GM19467 (cell line): ENCODE measurements around the gene LTB4R2.

Experiments used
- ATAC-seq: cut with Tn5 transposase; IDR thresholded peaks from one replicate; pipeline ENCODE4 v1.9.1; 2021; ENCODE audit warnings: mild to moderate bottlenecking, moderate library complexity; ENCODE audit not compliant: unreplicated experiment

Gene LTB4R2, protein sequence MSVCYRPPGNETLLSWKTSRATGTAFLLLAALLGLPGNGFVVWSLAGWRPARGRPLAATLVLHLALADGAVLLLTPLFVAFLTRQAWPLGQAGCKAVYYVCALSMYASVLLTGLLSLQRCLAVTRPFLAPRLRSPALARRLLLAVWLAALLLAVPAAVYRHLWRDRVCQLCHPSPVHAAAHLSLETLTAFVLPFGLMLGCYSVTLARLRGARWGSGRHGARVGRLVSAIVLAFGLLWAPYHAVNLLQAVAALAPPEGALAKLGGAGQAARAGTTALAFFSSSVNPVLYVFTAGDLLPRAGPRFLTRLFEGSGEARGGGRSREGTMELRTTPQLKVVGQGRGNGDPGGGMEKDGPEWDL

DNA sequence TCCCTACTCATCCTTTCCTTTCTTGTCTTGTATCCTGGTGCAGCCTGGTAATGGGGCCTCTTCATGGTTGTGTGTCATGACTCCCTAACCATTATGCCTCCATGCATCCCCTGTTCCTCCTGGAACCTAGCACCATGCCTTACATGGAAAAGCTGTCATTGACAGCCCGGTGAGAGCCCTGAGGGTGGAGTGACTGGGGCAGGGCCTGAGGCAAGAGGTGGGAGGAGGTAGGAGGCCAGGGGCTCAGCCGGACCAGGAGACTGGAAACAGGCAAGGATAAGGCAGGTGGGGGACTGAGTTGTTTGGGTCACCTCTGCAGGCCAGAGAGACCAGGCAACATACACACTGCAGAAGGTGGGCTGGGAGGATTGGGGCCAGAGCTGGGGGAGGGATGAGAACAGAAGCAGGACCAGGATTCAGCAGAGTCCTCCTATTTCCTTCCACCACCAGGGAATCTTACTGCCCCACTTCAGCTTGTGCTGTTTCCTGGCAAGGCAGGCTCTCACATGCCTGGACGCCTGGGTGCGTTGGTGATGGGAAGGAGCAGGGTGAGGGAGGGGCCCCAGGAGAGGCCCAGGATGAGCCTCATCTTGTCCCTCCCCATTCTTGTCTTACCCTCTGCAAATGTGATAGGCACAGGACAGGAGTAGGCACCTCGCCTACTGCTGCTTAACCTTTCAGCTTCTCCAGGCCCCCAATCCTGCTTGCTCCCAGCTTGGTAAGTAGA lies at the start of gene LTB4R2:
LTB4R2 (plus strand) TSS at position 603 of the 727 bp plus-strand sequence. CDS start 525 bp downstream, outside the sequence.
- ATAC-seq = no peak

DNA sequence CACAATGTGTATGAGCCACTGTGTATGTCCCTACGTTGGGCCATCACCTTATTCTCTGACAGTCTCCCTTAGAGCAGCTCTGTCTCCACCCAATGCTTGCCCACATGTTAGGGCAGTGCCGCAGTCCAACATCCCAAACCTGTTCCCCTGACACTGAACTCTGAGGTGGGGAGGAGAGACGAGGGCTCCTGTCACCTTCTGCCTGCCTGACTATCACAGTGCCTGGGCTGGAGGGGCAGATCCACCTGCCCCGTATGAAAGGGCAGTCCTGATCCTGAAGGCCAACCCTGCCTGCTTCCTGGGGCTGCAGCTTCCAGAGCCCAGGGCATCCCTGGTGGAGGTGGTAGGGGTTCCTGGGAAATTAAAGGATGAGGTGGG lies 49.2 kb upstream of the LTB4R2 start:
- ATAC-seq = no peak

DNA sequence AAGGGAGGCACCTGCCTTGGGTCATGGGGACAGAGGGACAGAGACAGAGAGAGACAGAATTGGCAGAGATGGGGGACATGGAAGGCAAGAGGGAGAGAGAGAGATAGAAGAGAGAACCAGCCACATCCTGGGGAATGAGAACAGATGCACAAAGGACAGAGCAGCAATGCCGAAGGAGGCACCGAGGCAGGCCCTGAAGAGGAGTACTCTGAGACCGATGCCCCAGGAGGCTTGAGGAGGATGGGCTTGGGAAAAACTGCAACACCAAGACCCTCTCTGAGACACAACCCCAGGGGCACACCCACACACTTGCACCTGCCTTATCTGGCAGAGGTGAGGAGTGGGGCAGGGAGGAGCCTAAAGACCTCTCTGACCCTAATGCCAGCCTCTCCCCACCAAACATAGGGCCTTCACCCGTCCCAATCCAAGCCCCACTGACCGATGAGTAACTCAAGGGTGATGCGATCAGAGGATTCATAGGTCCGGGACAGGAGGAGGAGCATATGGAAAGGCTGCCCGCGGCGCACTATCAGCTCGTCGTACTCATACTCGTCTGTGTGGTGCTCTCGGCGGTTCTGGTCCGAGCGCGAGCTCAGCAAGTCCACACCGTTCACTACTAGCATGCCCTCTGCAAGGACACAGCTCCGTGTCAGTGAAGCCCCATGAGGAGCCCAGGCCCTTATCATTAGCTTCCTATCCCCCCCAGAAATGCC lies 48.5 kb upstream of the LTB4R2 start:
- ATAC-seq = no peak

DNA sequence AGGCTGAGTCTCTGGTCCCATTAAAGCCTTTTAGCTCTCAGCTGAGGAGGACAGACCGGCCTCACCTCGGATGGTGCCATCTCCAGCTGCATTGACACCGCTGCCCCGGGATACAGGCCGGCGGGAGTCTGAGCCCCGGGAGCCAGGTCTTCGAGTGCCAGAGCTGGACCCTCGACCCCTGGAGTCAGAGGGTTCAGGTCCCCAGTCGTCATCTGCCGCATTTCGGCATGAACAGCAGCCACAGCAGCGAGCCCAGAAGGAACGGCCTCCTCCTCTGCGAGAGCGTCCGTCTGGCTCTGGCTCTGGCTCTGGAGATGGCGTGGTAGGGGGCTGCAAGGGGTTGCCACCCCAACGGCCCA lies 48.0 kb upstream of the LTB4R2 start:
- no peak for ATAC-seq

DNA sequence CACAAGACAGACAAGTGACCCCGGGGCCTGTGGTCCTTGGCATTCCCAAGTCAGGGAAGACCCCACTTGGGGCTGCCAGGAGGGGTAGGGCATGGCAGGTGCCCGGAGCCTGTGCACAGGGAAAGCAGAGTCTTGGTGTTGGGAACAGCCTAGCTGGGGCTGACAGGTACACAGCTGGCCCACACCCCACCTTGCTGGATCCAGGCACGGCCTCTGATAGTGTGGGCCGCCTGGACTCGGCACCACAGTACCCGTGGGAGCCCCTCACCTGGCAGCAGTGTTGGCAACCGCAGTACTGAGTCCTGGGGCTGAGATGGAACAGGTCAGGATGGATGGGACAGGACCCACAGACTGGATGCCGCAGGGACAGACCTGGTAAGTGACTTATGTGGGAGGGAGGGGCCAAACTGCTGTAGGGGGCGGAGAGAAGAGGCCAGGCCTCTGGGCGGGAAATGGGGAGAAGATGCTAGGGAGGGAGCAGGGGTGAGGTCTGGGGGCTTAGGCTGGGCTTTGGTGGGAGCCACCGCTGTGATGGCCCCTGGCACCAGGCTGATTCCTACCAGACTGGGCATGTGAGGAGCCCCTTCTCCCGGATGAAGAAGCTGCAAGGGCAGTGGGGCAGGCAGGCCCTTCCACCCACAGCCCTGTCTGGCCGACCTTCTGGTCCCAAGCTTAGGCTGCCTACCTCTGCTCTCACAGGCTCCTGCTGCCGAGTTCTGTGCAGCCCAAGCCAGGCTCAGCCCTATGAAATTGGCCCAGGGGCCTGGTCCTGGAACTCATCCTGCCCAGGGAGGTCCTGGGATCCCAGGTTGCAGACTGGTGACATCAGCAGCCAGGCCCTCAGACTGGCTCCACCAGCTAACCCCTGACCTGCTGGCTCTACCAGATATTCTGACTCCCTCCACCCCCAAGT lies 46.9 kb upstream of the LTB4R2 start, which contains the start of gene TGM1:
TGM1 (minus strand) TSS at position 357 of the 913 bp plus-strand sequence. CDS start 825 bp downstream, outside the sequence.
- no peak for ATAC-seq

DNA sequence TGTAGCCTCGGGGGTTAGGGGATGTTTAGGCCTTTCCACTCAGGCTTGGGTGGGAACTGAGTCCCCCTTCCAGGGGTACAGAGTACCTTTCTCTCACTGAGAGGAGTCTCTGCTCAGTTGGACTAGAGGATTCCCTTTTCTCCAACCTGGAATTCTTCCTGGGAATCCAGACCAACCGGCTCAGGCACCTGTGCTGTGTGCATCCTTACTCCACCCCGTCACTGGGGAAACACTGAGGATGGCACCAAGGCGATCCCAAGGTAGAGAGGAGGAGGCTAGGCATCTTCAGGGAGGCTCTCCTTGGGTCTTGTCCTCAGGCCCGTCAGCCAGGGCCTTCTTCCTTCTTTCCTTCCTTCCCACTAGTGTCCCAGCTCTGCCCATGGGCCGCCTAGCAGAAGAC lies 46.1 kb upstream of the LTB4R2 start:
- no peak for ATAC-seq

DNA sequence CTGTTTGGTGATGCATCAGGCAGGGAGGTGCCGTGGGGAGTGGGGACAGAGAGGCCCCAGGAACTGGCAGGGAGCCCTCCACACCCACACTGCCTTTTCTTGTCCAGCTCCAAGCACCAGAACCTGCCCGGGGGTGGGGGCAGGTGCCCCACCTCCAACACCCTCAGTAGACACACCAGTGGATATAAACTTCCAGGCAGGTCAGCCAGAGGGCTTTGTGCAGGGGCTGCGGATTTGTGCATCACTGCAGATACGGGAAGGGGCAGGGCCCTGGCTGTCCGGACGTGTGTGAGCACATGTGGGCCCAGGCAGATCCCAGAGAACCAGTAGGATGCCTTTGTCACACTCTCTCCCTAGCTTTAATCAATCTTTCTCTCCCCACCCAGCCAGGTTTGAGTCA lies 45.6 kb upstream of the LTB4R2 start:
- ATAC-seq = no peak

DNA sequence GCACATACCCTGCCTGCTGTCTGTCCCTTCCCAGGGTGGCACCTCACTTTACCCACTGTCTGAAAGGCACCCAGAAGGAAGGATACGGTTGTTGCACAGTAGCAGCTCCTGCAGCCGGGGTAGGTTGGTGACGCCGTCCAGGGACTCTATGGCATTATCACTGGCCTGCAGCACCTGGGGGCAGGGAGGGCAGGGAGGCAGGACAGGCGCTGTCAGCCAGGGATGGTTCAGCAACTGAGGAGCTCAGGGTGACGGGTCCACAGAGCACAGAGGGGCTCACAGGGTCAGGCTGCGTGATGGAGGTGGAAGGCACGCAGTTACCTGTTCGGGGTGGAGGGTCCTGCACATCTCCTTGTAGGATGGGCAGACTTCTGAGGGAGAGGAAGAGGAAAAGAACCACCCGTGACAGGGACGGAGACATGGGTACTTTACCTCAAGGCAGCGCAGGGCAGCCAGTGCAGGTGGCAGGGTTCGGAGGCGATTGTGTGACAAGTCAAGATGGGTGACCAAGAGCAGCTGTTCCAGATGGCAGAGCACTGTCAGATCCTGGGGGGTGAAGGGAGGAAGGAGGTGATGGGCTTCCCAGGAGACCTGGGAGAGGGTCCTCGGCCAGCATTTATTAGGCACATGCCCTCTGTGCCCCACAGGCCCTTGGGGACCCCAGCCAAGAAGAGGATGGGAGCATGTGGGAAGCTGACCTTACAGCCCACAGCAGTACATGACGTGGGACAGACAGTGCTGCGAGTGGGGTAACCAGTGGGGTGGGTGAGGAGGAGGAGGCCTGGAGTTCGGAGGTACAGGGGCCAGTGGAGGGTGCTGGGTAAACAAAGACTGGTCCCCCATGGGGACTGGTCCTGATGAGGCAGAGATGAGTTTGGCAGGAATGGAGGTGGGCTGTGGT lies 43.3 kb upstream of the LTB4R2 start:
- no peak for ATAC-seq

DNA sequence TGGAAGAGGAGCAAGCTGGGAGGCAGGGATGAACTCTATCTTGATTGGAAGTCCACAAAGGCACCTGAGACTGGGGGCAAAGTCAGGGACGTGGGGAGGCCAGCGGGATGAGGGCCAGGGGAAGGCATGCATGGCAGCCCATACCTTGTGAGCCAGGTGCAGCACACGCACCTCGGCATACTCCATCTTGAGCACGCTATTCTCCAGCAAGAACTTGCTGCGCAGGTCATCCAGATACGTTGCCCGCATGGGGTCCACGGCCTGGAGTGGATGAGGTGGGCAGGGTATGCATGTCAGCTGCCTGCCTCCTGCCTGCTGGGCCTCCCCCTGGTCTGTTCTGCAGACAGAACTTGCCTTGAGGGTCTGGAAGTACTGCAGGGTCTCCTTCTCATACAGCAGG lies 42.4 kb upstream of the LTB4R2 start:
- no peak for ATAC-seq

DNA sequence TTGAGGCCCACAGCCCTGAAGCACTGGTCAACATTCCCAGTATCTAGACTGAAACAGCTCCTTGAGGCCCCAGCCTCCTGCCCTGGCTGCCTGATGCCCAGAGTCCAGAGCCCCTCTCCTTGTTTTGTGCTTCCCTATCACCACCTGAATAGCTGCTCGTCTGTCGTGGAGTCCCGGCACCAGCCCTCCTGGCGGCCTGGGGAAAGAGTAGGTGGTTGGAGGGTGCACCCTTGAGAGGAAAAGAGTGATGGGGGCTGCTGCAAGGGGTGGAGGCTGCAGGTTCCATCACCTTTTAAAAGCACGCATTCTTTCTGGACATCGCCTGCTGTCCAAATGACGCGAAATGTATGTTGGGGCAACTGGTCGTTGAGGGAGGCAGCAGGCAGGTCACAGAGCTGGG lies 41.7 kb upstream of the LTB4R2 start:
- no peak for ATAC-seq

DNA sequence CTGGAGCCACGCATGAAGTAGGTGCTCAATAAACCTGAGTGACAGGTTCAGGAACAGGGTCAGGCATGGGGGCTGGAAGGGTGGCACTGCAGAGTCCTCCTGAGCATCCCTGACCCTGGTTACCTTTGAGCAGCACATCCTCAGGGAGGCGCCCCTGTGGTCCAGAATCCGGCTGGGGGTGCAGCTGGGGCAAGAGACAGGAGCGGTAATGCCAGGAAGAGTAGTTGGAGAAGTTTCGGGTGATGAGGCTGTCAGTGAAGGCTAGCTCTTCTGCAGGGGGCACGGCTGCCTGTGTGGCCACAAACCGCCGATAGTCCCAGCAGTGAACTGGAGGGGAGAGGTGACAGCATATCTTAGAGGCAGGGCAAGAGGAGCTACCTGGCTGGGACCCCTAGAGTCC lies 40.6 kb upstream of the LTB4R2 start:
- no peak for ATAC-seq

DNA sequence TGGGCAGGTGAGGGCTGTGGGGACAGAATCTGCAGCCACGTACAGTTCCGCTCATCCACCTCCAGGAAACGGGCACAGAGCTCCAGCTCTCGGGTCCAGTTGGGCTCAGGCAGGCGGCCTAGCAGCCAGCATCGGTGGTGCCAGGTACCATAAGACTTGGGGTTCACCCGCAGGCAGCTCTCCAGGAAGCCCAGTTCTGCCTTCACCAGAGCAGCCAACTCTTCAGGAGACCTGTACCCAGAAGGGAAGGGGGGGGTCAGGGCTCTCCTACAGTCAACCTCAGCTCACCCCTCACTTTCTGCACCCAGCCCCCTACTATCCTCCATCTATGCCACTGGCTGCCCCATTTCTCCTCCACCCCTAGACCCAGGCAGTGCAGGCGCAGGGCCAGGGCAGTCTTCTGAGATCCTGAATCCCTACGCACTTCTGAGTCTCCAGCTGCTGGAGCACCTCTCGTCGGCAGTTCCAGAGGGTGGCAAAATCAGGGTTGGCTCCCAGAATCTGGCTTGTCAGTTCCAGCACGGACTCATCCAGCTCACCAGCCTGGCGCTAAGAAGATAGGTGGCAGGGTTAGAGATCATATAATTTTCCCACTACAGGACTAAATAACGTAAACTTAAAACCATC lies 39.9 kb upstream of the LTB4R2 start:
- ATAC-seq = no peak

DNA sequence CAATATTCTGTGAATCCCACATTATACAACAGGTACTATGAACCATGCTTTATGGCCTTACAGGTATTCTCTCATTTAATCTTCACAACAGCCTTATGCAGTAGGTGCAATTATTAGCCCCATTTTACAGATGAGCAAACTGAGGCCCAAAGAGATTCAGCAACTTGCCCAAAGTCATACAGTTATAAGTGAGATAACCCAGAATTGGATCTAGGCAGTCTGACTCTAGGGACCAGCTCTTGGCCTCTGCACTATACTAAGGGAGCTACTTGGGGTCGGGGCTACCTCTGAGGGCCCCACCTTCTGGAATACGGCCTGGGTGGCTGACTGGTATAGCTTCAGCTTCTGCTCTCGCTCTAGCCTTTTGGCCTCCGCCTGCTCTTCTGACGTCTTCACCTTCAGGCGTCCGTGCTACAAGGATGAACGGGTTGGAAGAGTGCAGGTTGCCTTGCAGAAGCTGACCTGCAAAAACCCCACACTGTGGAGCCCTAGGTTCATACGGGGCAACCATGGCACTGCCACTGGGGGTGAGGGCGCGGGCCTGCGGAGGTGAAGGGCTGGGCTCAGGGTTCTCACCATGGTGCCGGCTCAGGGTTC lies 39.3 kb upstream of the LTB4R2 start:
- no peak for ATAC-seq

DNA sequence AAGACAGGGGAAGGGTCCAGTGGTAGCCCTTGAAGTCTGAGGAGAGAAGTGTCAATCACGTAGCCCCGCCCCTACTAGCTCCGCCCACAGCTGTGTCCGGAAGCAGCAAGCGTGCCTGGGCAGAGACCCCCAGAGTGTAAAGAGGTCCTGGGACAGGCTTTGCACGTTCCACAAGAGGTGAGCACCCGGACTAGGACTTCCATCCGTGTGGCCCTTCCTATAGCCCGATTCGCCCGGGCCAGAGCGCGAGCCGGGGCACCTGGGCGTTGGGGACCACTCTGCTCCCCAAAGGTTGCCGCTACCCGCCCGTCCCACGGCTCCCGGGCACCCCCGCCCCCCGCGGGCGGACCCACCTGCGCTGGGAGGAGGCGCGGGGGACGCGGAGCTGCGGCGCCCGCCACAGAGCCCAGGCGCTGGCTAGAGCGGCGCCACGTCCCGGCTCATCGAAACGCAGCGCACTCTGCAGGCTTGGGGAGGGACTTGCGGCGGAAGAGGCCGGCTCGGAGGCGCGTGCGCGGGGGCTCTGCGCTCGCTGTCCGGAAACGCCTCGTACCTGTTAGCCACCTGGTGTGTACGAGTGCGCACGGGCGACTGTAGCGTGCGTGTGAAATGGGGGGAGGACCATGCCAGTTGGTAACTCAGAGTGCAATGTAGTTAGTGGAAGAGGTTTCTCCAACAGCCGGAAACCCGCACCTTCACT lies 38.7 kb upstream of the LTB4R2 start, which contains the start of gene RABGGTA:
RABGGTA (minus strand) TSS at position 464 of the 700 bp plus-strand sequence. CDS start 482 bp downstream, outside the sequence.
- peak; percentile 85 for ATAC-seq

DNA sequence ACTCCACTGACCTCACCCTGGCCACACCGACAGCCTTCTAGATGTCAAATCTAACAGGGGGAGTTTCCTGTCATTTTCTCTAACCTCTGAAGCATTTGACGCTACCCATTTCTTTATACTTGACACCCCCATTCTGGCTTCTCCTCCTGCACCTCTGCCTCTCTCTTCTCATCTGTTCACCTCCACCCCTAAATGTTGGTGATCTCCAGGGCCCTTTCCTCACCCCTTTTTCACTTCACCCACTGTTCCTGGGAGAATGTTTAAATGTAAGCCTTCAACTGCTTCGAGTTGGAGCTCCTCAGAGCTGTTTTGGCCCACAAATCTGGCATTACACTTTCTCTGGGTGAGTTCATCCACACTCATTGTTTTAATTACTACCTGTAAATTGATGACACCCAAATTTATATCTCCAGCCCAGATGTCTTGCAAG lies 38.1 kb upstream of the LTB4R2 start:
- no peak for ATAC-seq

DNA sequence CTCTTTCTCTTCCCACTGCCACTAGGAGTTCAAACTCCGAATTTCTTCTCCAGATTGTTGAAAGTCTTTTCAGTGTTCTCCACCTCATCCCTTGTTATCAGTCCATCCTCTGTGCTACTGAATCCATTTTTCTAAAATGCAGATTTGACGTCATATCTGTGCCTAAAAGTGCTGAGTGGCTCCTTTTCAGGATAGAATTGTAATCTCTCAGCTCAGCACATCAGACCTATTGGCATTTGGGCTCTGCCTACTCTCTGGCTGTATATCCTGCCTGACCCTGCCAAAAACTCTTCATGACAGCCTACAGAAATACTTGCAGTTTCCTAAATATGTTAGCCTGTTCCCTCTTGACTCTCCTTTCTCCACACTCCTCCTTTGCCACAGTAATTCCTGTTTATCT lies 37.5 kb upstream of the LTB4R2 start:
- ATAC-seq = no peak

DNA sequence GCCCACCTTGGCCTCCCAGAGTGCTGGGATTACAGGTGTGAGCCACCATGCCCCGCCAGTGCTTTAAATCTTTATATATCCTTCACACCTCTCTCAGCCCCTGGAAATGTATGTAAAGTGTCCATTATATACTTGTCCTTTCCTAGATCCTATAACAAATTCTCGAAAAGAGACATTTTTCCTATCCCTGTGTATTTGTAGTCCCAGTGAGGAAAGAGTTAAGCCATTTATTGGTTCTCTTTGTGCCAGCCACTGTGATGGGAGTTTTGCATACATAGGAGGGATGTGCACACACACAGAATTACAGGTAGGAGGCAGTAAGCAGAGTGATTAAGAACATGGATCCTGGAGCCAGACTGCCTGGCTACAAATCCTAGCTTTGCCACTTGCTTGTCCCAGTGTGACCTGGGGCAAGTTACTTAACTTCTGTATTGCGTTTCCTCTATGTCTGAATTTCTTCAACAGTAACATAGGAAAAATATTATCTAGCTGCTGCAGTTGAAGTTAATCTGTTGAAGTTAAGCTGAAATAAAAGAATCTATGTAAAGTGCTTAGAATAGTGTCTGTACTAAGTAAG lies 36.4 kb upstream of the LTB4R2 start:
- ATAC-seq = no peak

DNA sequence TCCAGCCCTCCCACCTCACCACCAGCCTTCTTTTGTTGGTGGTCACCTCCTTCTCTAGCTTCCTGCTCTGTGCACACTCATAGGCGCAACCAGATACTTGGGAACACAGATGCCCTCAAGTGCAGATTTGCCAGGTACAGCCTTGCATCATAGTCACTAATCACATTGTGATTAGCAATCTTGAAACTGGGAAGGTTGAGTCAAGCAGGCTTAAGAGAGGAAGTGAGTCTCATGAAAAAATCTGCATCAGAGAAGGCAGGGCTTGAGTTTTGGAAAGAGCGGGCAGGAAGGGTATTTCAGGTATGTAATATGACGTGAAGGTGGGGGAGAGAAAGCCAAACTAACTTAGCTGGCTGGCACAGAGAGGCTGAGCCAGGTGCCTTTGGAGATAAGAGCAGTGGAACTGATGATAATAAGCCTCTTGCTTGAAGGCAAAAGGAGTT lies 35.8 kb upstream of the LTB4R2 start:
- peak; percentile 37 for ATAC-seq
